GM10248 (cell line): Measurements from ENCODE around the gene RAP1GAP2.

Source experiments
- CTCF ChIA-PET: fragments of 300-600 bp; sonication (Branson Sonifier 250); formaldehyde crosslinking; extraction: SDS; loops from one replicate; lab custom pipeline; 2021; ENCODE audit warnings: antibody characterized with exemption; lab: Yijun Ruan, JAX
- POLR2A ChIA-PET: fragments of 350-650 bp; sonication (Branson Sonifier 250); formaldehyde crosslinking; extraction: SDS; loops from one replicate; lab custom pipeline; 2020; ENCODE audit warnings: antibody characterized with exemption; lab: Yijun Ruan, JAX
- DNase-seq: peaks from one replicate; pipeline ENCODE4 v3.0.0; 2012; ENCODE audit errors: extremely low spot score
- TF ChIP-seq, protein P1 (sequence below): IDR thresholded peaks from 2 replicates; pipeline ENCODE4 v1.5.1; 2012; ENCODE audit warnings: mild to moderate bottlenecking, low read depth; ENCODE audit errors: extremely low read depth, missing control alignments, control extremely low read depth

Gene RAP1GAP2

DNA sequence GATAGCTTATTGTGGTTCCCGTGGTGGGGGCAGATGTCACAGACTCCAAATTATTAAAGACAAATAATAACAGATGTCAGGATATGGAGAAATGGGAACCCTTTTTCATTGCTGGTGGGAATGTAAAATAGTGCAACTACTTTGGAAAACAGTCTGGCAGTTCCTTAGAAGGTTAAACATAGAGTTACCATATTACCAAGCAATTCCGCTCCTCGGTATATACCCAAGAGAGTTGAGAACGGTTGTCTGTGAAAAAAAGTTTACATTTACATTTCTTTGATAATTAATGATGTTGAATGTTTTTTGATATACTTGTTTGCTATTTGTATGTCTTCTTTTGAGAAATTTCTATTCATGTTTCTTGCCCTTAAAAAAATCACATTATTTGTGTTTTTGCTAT lies 226.0 kb downstream of the RAP1GAP2 start:
- TF ChIP-seq, protein P1, sequence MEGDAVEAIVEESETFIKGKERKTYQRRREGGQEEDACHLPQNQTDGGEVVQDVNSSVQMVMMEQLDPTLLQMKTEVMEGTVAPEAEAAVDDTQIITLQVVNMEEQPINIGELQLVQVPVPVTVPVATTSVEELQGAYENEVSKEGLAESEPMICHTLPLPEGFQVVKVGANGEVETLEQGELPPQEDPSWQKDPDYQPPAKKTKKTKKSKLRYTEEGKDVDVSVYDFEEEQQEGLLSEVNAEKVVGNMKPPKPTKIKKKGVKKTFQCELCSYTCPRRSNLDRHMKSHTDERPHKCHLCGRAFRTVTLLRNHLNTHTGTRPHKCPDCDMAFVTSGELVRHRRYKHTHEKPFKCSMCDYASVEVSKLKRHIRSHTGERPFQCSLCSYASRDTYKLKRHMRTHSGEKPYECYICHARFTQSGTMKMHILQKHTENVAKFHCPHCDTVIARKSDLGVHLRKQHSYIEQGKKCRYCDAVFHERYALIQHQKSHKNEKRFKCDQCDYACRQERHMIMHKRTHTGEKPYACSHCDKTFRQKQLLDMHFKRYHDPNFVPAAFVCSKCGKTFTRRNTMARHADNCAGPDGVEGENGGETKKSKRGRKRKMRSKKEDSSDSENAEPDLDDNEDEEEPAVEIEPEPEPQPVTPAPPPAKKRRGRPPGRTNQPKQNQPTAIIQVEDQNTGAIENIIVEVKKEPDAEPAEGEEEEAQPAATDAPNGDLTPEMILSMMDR = no peak
- ChIA-PET POLR2A (no interaction called here), CTCF (interaction anchor here (1.1 kb wide), 1 partner anchor 20 kb away, joined by 3 read pairs; no protein-coding TSS in a partner anchor)
- DNase-seq = no peak

DNA sequence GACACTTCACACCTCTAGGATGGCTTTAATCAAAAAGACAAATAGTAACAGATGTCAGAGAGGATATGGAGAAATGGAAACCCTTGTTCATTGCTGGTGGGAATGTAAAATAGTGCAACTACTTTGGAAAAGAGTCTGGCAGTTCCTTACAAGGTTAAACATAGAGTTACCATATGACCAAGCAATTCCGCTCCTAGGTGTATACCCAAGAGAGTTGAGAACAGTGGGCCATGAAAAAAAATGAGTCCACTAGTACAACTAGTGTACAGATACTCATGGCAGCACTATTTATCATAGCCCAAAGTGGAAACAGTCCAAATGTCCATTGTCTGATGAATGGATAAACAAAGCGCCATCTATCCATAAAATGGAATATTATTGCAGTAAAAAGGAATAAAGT lies 228.1 kb downstream of the RAP1GAP2 start:
- ChIA-PET POLR2A (no interaction called here), CTCF (no interaction called here)
- no peak for DNase-seq

DNA sequence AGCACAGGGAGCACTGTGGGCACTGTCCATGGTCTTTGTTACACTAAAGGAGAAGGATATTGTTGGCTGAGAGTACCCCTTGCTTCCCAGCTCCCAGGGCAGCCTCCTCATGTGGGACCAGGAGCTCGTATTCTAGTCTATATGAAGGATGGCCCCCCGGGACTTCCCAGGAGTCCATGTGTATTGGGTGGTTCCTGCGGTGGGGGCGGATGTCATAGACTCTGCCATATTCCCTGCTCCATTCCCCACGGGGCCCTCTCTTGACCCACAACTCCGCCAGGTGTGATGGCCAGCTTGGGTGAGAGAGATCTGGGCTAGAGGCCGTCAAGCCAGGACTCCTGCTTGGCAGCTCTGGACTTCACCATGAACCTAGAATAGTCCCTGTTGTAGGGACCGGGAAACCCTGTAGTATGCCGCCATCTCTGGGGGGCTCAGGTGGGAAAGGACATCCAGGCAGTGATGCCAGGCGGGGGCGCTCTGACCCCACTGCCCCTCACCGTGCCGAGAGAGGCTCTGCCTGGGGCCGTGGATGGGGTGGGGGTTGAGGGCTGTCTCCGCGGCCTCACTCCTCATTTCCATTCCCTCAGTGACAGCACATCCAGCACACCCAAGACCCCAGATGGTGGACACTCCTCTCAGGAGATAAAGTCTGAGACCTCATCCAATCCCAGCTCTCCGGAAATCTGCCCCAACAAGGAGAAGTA lies 229.3 kb downstream of the RAP1GAP2 start:
- no peak for DNase-seq
- TF ChIP-seq, protein P1 = no peak
- ChIA-PET POLR2A (no interaction called here), CTCF (interaction anchor here (1.9 kb wide), 1 partner anchor 13 kb away, joined by 4 read pairs; no protein-coding TSS in a partner anchor)

More for the DNA sequence above, 228.1 kb downstream of the RAP1GAP2 start:
- TF ChIP-seq, protein P1 = no peak

- ChIA-PET POLR2A (interaction anchor here (0.5 kb wide), 1 partner anchor 100 kb away, joined by 5 read pairs; no protein-coding TSS in a partner anchor), CTCF (interaction anchor here (1.9 kb wide), 1 partner anchor 14 kb away, joined by 4 read pairs; no protein-coding TSS in a partner anchor)
- TF ChIP-seq, protein P1 = no peak
- no peak for DNase-seq
Observed at GRCh38 chr17:3026125-3026855, 230.1 kb downstream of the RAP1GAP2 start.

DNA sequence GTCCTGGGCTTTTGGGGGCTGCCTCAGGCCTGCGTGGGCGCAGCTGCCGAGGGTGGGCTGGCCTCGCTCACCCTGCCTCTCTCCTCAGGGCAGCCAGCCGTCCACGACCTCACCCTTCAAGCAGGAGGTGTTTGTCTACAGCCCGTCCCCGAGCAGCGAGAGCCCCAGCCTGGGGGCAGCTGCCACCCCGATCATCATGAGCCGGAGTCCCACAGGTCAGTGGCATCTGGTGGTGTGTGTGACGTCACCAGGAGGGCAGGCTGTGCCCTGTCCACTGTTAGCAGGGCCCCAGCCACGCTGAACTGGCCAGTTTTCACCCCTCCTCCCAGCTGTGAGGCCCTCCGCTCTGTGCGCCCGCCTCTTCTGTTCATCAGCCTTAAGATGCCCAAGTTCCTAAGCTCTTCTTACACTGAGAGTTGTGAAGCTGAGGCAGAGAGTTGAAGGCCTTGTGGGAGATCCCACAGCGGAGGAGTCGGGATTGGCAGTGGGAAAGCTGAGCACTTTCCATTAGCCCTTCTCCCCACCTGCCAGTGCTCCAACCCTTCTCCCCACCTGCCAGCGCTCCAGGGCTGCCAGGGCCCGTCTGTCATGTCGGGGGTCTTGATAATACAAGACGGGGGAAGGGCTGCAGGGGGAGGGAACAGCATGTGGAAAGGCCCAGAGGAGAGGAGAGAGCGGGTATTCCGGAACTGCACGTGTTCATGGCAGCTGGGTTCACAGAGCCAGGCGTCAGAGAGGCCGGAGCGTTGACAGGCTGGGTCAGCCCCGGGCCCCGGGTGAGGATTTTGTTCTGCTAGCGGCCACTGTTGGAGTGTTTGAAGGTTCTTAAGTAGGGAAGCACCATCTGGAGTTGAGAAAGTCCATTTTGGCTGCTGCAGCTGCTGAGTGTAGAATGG lies 230.9 kb downstream of the RAP1GAP2 start:
- TF ChIP-seq, protein P1 = no peak
- ChIA-PET CTCF (no interaction called here), POLR2A (interaction anchor here (0.5 kb wide), 1 partner anchor 100 kb away, joined by 5 read pairs; no protein-coding TSS in a partner anchor)
- no peak for DNase-seq
